Left forelimb (tissue), 1 donor: Measurements from ENCODE around the gene PDS5A.
"Not testable (repeated sequence)": the region's sequence is repeated elsewhere in the genome, so short reads cannot be mapped to it uniquely, and the experiment has no call there.

ENCODE experiments used
- DNase-seq: peaks from one replicate; pipeline ENCODE4 v3.0.0-alpha.2; 2018; ENCODE audit warnings: low spot score

PDS5A gene, protein sequence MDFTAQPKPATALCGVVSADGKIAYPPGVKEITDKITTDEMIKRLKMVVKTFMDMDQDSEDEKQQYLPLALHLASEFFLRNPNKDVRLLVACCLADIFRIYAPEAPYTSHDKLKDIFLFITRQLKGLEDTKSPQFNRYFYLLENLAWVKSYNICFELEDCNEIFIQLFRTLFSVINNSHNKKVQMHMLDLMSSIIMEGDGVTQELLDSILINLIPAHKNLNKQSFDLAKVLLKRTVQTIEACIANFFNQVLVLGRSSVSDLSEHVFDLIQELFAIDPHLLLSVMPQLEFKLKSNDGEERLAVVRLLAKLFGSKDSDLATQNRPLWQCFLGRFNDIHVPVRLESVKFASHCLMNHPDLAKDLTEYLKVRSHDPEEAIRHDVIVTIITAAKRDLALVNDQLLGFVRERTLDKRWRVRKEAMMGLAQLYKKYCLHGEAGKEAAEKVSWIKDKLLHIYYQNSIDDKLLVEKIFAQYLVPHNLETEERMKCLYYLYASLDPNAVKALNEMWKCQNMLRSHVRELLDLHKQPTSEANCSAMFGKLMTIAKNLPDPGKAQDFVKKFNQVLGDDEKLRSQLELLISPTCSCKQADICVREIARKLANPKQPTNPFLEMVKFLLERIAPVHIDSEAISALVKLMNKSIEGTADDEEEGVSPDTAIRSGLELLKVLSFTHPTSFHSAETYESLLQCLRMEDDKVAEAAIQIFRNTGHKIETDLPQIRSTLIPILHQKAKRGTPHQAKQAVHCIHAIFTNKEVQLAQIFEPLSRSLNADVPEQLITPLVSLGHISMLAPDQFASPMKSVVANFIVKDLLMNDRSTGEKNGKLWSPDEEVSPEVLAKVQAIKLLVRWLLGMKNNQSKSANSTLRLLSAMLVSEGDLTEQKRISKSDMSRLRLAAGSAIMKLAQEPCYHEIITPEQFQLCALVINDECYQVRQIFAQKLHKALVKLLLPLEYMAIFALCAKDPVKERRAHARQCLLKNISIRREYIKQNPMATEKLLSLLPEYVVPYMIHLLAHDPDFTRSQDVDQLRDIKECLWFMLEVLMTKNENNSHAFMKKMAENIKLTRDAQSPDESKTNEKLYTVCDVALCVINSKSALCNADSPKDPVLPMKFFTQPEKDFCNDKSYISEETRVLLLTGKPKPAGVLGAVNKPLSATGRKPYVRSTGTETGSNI (N-terminal part only)

DNA sequence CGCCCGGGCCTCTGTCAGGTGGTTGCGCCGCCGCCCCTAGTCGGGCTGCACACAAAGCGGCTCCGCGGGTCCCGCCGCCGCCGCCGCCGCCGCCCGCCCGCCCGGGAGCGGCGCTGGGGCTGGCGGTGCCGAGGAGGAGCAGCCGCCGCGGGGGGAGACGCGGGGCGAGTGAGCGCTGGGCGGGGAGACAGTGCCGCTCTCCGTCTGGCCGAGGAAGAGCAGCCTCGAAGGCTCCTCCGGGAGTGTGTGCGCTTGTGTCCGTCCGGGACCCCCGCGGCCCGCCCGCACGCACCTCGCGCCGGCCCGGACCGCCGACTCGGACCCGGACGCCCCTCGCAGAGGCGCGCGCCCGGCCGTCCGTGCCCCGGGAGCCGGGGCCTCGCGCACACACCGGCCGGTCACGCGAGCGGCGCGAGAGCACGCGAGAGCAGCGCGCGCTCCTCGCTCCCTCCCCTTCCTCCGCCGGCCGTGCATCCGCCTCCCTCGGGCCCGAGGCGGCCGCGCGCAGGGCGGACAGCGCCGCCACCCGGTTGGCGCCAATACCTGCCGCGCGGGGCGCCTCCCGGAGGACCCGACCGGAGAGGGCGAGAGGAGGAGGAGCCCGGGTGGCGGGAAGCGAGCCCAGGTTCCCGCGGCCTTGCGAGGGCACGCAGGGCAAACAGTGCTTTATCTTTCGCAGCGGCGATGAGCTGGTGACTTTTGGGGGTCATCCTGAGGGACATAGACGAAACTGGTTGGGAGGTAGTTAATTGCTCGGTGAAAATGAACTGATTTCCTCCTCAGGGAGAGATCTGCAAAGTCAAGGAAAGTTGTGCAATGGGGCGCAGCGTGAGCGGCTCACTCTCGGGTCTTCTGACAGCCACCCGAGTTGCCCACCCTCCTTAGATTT lies at the start of gene PDS5A:
PDS5A (minus strand) TSS at position 423 of the 889 bp plus-strand sequence. CDS start 1,334 bp downstream, outside the sequence.
- DNase-seq = peak; percentile 92

DNA sequence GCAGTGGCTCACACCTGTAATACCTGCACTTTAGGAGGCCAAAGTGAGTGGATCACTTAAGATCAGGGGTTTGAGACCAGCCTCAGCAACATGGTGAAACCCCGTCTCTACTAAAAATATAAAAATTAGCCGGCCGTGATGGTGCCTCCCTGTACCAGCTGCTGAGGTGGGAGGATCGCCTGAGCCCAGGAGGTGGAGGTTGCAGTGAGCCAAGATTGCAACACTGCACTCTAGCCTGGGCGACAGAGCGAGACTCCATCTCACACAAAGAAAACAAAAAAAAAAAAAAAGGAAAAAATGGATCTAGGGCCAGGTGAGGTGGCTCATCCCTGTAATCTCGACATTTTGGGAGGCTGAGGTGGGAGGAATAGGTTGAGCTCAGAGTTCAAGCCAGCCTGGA lies 46.3 kb upstream of the PDS5A start:
- DNase-seq = not testable (repeated sequence)

DNA sequence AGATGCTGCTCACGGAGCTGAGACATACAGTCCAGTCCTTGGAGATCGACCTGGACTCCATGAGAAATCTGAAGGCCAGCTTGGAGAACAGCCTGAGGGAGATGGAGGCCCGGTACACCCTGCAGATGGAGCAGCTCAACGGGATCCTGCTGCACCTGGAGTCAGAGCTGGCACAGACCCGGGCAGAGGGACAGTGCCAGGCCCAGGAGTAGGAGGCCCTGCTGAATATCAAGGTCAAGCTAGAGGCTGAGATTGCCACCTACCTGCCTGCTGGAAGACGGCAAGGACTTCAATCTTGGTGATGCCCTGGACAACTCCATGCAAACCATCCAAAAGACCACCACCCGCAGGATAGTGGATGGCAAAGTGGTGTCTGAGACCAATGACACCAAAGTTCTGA lies 43.4 kb upstream of the PDS5A start:
- DNase-seq = not testable (repeated sequence)

DNA sequence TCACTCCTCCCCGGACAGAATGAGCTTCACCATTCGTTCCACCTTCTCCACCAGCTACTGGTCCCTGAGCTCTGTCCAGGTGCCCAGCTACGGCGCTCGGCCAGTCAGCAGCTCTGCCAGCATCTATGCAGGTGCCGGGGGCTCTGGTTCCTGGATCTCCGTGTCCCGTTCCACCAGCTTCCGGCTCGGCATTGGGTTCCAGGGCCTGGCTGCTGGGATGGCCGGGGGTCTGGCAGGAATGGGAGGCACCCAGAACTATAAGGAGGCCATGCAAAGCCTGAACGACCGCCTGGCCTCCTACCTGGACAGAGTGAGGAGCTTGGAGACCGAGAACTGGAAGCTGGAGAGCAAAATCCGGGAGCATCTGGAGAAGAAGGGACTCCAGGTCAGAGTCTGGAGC lies 42.5 kb upstream of the PDS5A start:
- no peak for DNase-seq

DNA sequence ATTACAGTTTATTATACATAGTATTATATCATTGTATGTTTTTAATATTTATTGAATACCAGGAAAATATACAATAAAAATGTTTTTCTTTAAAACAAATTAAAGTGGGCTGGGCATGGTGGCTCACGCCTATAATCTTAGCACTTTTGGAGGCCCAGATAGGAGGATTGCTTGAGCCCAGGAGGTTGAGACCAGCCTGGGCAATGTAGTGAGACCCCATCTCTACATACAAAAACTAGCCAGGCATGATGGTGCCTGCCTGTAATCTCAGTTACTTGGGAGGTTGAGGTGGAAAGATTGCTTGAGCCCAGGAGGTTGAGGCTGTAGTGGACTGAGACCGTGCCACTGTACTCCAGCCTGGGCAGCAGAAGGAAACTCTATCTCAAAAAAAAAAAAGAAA lies 38.3 kb upstream of the PDS5A start:
- no peak for DNase-seq

DNA sequence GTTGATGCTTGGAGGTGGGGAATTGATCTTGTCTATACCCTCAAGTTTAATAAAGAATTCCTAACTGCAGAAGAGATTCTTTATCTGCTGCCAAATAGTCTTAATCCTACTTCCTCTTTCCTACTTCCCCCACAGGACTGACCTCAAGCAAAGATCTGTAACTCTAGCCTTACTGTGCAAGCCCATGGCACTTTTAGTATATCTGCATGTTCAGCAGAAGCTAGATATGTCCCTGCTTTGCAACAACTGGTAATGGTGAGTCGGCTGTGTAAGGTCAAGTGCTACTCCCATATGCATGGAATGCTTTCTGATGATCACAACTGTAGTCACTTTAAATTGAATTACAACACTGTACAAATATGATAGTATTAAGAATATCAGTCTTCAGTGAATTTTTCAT lies 26.3 kb upstream of the PDS5A start:
- no peak for DNase-seq

DNA sequence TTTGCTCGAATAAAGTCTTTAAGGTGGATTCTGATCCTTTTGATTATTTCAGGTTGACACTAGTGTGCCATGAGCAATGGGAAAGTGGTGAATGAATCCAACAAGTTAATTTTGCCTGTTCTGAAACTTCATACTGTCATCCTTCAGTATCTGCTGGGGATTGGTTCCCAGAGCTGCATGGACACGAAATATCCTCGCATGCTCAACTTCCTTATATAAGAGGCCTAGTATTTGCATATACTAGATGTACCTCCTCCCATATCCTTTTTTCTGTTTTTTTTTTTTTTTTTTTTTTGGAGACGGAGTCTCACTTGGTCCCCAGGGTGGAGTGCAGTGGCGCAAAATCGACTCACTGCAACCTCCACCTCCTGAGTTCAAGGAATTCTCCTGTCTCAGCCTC lies 23.0 kb upstream of the PDS5A start:
- no peak for DNase-seq

DNA sequence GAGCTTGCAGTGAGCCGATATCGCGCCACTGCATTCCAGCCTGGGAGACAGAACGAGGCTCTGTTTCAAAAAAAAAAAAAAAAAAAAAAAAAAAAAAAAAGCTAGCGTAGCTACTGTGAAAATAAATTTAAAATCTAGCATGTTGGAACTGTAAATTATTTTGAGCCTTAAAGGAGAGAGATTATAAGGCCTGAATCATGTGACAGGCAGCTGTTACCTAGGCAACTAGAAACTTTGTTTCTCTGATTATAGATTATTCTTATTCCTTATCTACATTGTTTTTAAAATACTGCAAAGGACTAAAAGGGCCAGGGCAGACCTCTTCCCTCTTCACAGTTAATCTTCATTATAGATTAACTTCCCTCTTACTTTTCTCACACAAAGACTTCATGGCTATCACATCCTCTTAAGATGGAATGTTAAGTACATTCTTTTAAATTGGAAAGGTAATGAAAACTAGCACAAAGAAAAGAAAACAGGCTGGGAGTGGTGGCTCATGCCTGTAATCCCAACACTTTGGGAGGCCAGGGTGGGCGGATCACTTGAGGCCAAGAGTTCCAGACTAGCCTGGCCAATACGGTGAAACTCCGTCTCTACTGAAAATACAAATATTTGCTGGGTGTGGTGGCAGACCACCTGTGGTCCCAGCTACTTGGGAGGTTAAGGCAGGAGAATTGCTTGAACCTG lies 21.1 kb upstream of the PDS5A start:
- DNase-seq = no peak

DNA sequence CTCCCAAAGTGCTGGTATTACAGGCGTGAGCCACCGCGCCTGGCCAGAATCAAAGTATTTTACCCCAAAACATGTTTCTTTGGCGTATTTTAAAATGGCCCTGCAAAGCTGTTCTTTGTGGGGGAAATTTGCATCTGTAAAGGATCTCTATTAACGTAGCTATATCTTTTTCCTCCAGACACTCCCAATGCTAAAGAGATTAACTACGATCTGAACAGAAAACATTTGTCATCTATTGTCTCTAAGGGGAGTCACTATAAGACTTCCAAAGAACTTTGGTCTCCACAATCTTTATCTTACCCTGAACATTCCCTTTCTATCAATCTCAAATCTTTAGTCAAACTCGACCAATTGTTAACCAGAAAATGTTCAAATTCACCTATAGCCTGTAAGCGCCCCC lies 19.1 kb upstream of the PDS5A start:
- DNase-seq = no peak

DNA sequence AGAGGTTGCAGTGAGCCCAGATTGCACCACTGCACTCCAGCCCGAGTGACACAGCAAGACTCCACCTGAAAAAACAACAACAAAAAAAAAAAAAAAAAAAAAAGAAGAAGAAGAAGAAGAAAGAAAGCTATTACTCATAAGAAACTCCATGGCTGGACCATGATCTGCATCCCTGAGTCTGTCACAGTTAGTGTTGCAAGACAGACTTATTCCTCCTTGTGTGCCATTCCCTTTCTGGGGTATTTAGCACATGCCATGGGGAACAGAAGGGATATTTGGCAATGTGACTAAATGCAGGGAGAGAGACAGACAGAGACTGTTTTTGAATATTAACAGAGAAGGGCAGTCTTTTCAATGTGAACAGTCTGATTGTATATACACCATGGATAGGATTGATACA lies 16.7 kb upstream of the PDS5A start:
- no peak for DNase-seq

DNA sequence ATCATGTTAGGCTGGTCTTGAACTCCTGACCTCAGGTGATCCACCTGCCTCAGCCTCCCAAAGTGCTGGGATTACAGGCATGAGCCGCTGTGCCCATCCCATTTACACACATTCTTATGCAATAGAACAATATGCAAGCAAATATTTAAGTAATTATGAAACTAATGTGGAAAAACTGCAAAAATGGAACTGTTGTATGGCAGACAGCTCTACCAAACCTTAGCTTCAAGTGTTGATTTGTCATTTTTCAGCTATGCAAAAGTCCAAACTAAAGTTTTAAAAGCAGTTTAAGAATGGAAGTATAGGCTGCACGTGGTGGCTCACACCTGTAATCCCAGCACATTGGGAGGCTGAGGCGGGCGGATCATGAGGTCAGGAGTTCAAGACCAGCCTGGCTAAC lies 11.7 kb upstream of the PDS5A start:
- not testable (repeated sequence) for DNase-seq

DNA sequence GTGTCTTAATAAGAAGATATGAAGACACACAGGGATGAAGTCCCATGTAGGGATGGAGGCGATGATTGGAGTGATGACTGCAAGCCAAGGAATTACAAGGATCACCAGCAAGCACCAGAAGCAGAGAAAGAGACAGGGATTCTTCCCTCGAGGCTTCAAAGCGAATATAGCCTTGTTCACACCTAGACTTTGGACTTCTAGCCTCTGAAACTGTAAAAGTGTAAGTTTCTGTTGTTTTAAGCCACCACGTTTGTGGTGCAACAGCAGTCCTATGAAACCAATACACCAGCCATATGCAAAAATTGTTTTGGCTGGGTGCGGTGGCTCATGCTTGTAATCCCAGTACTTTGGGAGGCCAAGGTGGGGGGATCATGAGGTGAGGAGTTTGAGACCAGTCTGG lies 9.8 kb upstream of the PDS5A start:
- no peak for DNase-seq

DNA sequence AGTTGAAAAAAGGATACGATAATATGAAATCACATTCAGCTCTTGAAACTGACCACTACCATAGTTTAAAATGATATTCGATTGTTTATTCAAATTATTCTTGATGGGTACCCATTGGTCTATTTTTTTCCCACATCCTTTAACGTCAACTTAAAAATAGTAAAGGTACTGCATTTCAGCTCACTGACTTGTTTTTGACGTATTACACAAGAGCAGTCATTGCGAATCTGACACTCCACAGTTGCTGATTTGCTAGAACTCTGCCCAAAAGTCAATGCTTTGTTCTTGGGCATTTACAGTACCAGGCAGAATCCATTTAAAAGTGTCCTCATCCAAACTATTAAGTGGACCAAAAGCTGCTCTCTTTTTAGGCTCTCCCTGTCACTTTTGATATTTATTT lies 1.2 kb upstream of the PDS5A start:
- no peak for DNase-seq

DNA sequence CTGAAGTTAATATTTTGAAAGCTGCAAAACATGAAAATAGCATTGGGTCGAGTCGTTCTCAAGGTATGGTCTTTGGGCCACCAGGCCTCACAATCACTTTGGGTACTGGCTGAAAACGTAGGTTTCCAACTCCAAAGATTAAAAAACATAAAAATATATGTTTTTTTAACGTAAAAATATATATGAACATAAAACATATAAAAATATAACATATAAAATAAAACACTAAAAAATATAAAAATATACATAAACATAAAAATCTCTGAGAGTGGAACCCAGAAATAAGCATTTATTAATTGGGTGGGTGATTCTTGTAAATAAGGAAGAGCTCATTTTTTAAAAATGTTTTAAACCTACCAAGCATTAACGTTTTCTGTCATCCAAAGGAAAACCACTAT lies 666 bp upstream of the PDS5A start:
- no peak for DNase-seq

DNA sequence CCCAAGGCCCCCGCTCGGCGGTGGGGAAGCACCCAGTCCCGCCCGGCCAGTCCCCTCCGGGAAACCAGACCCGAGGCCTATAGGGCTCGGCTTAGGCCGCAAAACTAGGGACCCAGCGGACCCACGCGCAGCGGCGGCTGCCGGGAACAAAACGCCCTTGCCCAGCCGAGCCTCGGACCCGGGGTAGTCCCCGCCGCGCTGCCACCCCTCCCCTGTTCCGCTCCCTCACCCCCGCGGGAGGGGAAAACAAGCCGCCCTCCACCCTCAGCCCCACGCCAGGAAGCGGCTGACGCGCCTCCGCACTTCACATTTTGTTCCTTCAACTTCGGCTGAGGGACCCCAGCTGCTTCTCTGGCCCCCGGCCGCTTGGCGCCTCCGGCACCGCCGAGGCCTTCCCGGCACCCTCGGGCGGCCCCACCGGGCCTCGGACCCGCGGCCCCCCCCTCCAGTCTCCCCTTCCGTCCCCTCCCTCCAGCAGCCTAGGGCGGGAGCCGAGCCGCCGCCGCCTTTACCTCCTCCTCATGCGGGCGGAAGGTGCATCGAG lies 694 bp downstream of the PDS5A start:
- peak; percentile 71 for DNase-seq

DNA sequence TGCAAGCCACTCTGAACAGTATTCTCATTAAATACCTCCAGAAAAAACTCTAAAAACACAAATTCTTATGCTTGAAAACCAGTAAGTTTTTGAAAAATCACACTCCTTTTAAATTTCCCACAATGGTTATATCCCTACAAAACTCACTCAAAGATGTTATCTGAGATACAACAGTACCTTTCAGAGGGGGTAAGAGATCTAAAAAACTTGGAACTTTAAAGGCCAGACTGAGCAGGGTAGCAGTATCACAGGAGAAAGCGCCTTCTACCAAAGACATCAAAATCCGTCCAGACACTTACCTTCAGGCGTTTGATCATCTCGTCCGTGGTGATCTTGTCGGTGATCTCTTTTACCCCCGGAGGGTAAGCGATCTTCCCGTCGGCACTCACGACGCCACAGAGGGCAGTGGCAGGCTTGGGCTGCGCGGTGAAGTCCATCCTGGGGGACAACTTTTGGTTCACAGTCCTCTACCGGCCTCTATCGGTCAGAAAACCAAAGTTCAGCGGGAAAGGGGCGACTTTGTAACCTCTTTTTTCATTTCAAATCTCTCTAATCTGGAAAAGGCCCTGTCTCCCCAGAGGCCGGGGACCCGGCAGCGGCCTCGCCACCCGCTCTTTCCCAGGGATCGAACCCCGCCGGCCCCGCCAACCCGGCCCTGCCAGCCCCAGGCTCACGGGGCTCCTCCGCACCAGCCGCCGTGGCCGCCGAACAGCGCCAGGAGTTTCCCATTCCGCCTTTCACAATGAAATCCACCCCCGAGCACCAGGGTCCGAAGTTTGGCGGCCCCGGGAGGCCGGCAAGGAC lies 1.4 kb downstream of the PDS5A start:
- peak; percentile 77 for DNase-seq

DNA sequence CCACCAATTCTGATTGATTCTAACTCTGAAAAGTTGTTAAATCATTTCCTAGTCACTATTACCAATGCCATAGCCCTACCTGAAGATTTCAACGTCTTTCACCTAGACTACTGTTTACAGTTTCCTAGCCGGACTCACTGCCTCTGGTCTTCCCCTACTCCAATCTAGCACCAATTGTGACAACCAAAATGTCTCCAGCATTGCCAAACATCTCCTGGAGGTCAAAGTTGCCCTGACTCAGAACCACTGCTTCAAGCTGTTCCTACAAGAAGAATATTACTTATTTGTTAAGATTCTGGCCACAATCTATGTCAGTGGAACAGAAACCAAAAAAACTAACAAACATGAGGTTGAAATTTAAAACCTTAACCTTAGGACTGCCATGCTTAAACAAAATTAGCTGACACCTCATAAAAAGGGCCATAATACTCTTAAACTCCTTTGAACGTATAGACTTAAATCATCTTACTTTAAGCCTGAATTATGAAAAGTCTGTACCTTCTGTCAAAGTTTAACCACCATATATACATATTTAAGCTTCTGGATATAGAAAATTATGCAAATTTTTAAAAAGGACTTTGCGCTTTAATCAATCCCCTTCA lies 2.1 kb downstream of the PDS5A start:
- DNase-seq = no peak

DNA sequence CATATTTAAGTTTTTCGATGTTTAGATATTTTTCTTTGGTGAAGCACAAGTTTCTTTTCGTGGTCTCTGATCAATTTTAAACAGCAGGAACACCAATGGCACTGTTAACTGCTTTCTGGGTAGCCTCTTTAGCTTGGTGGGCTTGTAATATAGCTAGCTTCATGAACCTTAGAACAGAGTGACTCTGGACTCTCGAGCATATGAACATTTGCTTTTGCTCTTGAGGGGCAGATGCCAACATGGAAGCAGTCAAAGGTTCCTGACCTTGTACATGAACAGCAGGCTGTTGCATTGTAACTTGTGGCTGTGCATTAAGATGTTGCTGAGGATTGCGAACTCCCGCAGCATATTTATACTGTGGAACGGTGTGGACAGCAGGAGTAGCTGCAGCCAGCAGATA lies 4.7 kb downstream of the PDS5A start:
- DNase-seq = not testable (repeated sequence)
